NCI-H2196 treated with DMSO at 0.1 percent for 48 hours (cell line): ENCODE data around the gene NELFB.

Source experiments
- DNase-seq: peaks from one replicate; lab custom pipeline; 2025; ENCODE audit not compliant: unreplicated experiment; lab: John Stamatoyannopoulos, UW

Gene NELFB

DNA sequence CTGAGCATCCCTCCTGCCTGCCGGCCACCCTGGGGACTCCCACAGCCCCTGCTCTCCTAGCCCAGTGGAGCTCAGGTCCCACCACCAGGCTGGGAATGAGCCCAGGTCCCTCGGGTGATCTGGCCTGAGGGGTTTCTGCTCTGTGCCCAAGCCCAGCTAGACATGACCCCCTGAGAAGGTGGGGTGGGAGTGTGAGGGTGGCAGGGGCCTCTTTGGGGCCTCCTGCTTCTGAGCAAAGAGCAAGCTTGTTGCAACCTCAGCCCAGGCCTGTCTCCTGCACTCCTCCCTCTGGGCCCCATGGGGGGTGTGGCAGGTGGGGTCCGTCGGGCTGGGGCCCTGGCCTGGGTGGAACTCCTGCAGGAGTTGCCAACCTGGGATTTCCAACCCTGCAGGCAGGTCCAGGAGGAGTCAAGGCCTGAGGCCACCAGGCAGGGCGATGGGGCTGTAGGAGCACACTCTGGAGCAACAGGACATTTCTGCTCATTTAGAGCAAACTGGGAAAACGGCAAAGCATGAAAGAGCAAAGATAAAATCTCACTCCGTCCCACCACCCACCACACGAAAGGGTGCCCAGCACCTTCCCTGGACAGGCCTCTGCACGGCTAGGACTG is 58.3 kb downstream of the NELFB start:
- no peak for DNase-seq

DNA sequence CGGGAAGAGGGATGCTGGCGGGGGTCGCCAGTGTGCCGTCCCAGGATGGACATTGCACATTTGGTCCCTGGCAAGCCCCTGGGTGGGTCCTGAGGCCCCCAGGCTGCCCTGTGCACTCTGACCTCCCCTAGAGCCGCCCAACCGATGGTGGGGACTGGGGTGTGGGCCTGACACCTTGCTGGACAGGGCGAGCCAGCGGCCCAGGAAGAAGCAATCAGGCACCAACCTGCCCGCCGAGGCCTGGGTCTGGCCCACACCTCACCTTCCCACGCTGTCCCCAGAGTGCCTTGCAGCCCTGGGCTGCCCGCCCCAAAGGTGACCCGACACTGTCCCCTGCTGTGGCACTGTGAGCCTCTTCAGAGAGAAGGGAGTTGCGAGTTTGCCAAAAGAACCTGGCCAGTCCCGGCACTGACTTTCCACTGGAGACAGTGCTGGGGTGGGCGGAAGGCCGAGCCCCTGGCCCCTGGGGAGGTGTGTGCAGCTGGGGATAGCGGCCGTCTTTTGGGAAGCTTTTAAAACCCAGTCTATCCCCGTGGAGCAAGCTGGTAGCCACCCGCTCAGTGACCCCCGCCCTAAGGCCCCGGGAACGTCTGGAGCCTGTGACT is 58.9 kb downstream of the NELFB start:
- DNase-seq: no peak

DNA sequence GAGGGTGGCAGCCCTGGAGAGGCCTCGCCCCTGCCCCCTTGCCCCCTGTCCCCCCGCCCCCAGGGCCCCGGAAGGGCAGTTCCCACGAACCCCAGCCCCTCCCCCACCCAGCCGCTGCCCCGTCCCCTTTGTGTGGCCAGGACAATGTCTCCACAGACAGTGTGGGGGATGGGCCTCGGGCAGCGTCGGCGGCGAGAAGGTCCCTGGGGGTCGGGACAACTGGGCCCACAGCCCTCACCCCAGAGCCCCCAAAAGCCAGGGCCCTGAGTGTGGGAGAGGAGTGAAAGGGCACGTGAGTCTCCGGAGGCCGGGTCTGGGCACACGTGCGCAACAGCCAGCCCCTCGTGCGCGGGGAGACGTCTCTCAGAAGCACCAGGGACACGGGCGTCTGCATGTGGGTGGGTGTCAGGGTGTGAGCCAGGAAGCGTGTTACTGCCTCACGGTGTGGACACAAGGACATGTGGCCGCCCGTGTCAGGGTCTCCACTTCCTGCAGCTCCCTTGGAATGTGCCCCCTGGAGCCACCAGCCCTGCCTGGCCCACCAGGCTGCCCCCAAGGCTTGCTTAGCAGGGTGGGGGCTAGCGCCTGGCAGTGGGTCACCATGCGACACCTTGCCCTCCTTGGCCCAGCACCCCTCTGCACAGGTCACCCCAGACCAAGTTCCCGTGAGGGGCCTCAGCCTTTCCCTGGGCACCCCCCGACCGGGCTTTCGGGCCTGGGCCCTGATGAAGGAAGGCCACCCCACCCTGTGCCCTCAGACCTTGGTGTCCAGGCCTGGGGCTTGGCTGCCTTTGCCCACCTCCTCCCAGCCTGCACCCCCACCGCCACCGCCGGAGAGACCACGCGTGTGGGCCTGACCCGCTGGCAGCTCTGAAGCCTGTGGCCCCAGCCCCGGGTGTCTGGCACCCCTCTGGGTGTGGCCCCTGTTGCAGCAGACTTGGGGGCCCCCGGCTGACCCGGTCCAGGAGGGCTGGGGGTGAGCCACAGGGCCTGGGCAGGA is 59.7 kb downstream of the NELFB start:
- DNase-seq: no peak

DNA sequence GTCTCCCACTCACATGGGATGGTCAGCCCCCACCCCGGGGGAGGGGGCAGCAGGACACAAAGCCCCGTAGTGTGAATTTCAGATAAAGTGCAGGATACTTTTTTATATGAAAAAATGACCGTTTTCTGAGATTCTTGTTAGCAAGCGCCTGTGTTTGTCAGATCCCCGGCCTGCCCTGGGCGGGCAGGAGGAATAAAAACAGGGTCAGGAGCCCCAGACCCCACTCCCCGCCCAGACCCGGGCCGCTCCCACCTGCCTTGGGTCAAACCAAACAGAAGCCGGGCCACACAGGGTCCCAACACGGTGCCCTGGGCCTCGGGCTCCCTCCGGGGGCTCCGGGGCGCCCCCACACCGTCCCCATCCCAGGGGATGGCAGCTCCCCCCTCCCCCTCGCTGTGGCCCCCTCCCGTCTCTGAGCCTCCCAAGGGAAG is 60.5 kb downstream of the NELFB start:
- no peak for DNase-seq

DNA sequence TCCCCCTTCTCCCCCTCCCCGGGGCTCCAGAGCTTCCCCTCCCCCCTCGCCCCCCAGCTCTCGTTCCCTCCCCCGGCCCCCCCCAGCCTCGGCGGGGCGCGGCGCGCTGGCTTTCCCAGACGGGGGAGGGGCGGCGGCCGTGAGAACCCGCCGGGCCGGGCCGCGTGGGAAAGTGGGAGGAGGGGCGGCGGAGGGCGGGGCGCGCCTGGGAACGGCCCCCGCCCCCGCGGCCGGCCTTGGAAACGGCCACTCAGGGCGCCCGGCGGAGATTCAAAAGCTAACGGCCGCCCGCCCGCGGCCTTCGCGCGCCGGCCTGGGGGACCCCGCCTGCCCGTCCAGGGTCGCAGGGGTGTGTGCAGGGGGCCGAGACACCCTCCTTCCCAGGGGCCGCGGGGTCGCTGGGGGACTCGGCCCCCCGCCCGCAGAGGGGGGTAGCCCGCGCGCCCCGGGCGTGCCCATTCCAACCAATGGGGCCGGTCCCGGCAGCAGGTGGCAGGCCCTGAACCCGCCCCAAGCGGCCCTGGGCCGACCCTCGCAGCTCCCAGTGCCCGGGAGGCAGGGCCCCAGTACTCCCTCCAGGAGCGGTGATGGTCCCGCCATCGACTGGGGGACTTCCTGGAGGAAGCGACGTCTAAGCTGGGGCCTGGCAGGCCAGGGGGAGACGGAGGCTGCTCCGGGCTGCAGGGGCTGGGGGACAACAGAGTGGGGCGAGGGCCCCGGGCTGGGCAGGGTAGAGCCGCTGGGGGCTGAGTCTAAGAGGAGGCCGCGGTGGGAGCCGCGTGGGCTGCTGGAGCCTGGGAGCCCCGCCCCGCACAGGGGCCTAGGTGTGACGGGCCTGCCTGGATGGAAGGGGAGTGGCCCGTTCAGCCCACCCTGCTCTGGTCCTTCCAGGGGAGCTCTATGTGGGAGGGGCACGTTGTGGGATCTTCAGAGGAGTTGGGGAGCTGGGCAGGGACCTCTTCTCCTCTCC is 61.2 kb downstream of the NELFB start:
- no peak for DNase-seq

DNA sequence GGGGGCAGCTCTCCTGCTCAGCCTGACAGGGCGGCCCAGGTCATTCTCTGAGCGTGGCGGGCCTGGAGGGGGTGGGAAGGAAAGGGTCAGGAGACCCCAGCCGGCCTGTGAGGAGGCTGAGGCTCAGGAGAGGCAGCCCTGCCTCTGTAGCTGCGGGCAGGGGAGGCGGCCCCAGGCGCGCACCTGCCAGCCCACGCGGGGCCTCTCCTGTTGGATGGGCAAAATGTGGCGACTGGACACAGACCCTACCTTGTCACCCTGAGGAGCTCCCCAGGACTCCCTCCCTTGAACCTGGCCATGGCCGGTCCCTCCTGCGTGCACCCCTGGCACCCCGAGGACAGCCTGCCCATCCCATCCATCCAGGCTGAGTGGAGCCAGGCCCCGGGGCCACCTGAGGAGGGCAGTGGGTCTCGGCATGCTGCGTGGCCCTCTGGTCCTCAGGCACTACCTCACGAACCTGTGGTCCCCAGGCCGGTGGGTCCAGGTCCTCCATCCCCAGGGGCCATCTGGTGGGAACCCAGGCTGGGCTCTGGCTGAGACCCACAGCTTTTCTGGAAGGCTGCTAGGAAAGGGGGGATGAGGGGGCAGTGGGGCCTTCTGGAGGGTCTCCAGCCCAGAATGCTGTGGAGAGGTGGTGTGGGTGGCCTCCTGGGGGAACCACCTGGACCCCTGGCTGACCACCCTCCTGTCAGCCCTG is 62.0 kb downstream of the NELFB start:
- no peak for DNase-seq

DNA sequence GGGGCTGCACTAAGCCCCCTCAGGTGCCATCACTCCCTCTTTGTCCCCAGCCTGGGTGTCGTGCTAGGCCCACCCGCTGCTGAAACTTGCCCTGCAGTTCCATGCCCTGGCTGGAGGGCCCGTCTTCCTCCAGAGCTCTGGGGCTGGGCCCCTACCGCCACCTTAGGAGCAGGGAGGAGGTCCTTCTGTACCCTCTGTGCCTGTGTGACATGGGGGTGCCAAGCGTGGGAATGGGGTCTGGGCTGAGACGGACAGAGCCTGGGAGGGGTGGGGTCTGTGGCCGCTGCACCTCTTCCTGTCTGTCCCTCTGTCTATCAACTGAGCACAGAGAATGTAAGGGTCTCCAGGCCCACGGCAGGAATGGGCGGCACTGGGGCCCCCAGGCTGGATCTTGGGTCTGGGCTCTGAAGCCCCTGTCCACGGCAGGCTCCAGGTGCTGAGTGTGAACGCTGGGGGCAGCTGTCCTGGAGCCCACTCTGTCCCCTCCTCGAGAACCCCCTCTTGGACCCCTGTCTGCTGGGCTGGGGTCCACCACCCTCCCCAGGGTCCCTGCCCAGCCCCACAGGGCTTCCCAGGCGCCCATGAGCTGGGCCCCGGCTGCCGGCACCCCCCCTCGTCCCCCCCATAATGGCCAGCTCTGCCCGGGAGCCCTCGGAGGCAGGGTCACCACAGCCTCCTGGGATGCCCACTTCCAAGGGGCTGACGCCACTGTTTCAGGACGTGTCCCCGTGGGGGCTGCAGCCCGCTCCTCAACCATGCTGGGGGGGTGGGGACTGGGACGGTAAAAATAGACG is 62.8 kb downstream of the NELFB start:
- no peak for DNase-seq

DNA sequence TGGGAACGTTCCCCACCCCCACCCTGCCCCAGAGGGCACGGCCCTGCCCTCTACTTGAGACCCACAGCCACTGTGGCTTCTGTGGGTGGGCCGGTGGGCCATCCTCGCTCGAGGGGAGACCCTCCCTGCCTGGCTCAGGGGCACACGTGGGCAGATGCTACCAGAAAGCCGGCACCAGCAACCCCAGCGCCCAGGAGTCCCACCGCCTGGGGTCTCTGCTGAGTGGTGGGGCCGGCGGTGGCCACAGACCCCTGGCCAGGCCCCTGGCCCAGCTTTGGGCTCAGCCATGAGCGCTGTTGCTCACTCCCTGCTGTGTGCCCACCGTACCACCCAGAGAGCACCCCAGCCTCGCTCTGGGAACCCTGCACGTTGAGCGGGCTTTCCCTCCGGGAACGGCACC is 63.5 kb downstream of the NELFB start:
- DNase-seq: no peak

DNA sequence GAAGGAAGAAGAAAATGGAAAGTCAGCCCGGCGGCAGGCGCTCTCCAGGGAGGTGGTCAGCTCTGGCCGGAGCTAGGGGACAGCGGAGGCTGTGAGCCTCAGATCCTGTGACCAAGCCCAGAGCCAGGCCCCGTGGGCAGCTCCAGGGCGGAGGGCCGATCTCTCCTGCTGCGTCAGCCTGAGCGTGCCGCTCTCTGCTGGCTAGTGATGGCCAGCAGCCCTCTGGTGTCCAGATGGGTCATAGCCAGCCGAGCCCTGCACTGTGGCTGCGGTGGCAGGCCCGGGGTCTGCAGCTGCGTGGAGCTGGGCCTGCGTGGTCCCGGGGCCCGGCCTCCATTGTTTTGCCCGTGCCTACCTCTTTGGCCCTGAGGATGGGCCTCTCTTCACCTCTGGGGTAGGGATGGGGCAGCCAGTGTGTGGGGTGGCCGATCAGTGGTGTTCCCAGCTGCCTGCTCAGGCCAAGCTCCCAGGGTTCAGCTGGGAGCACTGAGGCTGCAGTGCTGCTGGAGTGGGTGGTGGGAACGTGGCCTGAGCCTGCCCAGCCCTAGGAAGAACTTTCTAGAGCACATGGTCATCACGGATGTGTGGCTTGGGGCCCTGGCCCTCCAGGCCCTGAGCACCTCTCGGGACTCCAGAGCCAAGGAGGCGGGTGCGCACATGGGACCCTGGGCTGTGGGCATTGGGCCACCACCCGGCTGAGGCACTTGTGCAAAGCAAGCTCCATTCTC is 64.0 kb downstream of the NELFB start:
- no peak for DNase-seq

DNA sequence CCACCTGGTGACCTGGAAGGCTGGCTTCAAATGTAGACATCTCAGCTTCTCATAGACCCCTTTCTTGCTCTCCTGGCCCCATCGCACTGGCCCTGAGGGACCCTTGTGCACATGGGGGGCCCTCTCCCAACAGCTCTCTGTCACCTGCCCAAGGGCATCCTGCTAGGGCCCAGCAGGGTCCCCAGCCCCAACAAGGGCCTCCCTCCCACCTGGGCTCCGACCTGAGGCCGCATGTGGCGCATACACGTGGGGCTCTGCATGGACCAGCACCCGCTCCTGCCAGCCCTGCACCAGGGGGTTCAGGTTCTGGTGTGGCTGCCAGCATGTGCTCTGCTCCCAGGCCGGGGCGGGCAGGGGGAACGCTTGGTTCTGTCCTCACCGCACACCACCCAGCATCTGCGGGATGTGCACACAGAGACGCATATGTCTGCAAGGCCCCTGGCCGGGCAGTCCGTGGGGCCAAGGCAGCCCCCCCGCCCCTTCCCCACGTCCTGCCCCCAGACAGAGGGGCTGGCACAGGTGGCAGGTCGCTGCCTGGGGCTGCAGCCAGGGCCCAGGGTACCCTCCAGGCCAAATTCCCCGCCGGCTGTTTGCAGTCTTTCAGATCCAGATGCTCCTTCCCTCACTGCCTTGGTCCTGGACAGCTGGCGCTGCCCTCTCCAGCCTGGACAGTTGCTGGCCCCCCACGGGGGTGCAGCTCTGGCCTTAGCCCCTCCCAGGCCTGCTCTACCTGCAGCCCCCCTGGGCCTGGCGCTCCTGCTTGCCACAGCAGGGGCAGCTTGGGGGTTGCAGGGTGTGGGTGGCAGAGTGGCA is 64.8 kb downstream of the NELFB start:
- no peak for DNase-seq

DNA sequence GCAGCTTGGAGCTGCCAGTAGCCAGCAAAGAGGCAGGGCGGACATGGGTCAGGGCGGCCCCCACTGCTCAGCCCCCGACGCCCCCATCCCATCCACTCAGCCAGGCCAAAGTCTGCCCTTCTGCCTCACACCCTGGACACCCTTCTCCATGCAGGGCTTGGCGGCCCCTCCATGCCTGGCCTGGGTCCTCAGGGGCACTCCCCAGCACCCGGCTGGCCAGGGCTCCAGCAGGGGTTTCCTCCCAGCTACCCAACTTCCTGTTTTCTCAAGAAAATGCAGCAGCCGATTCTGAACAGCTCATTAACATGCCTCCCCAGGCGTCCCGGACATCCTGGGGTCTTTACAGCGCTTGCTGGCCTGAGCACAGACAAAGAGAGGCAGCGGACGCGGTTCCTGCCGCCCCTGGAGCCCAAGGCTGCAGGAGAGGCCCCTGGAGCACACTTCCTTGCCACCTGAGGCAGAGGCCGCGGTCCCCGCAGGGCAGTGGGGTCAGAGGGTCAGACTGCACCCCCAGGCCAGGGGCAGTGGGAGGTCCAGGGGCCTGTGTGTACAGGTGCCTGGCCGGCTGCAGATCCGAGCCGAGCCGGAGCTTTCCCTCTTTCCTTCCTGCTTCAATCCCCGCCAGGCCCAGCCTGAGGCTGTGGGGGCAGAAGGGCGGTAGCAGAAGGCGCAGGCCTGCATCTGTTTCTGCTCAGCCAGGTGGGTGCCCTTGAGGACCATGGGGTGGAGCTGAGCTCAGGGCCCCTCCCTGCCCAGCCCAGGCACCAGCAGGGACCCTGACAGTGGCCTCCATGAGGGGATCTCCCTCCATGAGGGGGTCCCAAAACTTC is 65.6 kb downstream of the NELFB start:
- DNase-seq: no peak

DNA sequence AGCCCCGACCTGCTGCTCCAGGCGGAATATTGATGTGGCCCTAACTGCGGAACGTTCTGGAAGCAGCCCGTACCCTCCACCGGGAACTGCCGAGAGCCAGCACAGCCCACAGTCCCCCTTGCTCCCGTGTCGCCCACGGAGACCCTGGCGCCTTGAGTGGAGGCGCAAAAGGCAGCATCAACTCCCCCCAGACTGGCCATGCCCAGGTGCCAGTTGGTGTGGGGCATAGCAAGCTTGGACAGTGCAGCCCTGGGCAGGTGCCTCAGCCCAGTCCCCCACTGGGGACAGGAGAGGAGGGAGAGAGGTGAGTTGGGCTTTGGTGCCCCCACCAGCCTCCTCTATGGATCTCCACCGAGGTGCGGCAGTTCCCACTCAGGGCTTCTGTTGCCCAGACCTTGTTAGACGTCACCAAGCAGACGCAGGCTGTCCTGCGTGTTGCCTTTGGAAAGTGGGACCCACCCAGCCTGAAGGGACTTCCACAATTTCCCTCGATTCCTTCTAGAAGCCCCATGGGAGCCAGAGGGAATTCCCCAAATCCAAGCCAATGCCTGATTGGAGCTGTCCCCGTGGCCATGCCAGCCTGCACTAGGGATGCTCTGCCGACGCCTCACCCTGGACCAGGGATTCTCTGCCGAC is 66.7 kb downstream of the NELFB start:
- DNase-seq: no peak
